ENCODE results near the gene CELA2A. TPM values are rescaled to one million over a fixed set of nuclear protein-coding genes. Genes with fewer than 3 reads are reported as not detected.
A peak's percentile ranks its signal among the peaks of the same experiment; 100 is the strongest.
"Not testable (repeated sequence)": the region's sequence is repeated elsewhere in the genome, so short reads cannot be mapped to it uniquely, and the experiment has no call there.

The CELA2A gene
- total RNA-seq, 2 donors from 2014 or later: not detected

DNA sequence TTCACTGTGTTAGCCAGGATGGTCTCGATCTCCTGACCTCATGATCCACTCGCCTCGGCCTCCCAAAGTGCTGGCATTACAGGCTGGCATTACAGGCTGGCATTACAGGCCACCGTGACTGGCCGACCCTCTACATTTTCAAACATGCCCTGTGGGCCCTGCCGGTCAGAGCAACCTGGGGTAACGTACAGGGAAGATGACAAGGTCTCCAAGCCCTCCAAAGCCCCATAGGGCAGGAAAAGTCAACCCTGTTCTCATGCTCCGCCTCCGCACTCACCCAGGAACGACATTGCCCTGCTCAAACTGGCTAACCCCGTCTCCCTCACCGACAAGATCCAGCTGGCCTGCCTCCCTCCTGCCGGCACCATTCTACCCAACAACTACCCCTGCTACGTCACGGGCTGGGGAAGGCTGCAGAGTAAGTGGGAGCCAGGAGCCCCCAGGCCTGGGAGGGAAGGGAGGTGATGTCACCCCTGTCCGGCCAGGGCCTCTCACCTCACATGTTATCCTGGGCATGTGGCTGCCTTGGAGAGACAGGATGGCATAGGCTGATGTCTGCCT, 26.5 kb downstream of the CELA2A start:
- ATAC-seq; intact Hi-C loops (cut with DNase I, micrococcal nuclease); DNase-seq: not testable (repeated sequence)

DNA sequence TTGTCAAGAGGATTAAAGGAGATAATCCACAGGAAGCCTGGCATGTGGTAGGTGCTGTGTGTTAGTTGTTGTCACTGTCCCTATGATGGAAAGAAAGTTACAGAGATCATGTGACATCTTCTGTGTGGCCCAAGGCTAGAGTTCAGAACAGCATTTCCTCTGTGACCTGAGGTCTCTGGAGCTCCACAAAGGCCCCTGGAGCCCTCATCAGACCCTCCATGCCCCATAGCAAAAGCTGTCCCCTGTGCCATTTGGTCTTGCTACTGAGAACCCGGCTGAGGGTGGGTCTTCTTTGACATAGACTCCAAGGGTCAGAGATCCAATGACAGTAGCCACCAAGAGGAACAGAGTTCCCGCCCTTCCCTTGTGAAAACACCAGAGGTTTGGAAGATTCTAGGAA, 27.4 kb downstream of the CELA2A start:
- ATAC-seq (no peak), DNase-seq (no peak)
- intact Hi-C loops (cut with DNase I, micrococcal nuclease): no loop called here

DNA sequence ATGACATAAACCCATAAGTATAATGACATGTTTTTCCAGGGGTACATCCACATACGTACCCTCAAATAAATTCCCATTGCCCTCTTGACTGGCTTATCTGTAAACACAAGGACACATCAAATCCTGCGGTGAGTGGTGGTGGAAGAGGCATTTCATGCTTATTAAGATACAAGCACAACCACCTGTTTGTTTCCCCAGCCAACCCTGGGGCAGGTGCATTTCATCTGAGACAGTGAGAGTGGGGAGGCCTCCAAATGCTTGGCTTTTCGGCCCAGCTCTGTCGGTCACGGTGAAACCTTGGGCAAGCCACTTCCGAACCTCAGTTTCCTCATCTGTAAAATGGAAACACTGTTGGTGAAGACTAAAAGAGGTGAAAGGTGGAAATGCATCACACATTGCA, 27.9 kb downstream of the CELA2A start:
- intact Hi-C loops (cut with DNase I, micrococcal nuclease); DNase-seq; ATAC-seq: not testable (repeated sequence)

DNA sequence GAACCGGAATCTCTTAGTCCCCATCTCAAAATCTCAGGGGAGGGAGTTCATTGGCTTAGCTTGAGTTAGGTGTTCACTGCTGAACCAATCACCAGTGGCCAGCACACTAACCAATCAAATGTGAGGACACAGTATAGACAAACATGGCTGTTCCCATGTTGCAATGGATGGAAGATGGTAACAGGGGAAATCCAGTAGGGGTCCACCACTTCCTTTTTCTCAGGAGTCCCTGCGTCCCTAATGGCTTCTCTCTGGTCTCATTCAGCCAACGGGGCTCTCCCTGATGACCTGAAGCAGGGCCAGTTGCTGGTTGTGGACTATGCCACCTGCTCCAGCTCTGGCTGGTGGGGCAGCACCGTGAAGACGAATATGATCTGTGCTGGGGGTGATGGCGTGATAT, 29.1 kb downstream of the CELA2A start:
- no peak for DNase-seq
- no peak for ATAC-seq
- intact Hi-C loops (cut with DNase I, micrococcal nuclease): no loop called here

DNA sequence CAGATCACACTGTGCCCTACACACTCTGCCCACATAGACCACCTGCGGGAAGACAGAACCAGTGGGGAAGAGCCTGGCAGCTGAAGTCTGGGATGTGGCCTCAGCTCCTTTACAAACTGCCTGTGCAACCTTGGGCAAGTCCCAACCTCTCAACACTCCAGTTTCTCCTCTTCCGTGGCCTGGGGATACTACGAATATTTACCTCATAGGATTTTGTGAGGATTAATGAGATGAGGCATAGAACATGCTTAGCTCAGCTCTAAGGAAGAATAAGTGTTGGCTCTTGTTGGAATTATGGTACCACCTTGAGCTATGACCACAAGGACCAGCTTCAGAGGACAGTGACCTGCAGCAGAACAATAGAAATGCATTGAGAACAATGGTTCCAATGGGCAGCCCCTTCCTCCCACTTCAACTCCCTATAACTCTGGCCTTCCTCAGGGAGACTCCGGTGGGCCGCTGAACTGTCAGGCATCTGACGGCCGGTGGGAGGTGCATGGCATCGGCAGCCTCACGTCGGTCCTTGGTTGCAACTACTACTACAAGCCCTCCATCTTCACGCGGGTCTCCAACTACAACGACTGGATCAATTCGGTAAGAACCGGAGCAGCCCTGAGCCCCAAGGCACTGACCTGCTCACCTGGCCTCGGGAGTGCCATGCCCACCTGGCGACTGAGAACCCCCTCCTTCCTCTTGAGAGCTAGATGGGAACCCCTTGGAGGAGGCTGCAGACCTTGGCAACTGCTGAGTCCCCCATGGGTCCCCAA, 30.5 kb downstream of the CELA2A start:
- DNase-seq; intact Hi-C loops (cut with DNase I, micrococcal nuclease); ATAC-seq: not testable (repeated sequence)

DNA sequence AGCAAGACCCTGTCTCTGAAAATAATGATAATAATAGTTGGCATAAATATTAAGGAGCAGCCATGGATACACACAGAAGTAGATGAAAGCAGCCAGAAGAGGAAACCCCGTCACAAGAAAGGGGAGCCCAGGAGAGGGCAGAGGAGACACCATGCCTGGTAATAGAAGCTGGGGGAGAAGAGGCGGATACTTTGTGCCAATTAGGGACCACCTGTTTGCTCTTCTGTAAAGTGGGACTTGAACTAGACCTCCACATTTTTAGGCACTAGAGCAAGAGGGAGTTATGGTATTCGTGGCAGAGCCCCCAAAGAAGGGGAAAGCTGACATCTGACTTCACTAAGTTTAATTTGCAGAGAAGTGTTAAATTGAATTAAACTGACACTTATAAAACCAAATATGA, 31.8 kb downstream of the CELA2A start:
- intact Hi-C loops (cut with DNase I, micrococcal nuclease): no loop called here
- ATAC-seq: no peak
- no peak for DNase-seq

DNA sequence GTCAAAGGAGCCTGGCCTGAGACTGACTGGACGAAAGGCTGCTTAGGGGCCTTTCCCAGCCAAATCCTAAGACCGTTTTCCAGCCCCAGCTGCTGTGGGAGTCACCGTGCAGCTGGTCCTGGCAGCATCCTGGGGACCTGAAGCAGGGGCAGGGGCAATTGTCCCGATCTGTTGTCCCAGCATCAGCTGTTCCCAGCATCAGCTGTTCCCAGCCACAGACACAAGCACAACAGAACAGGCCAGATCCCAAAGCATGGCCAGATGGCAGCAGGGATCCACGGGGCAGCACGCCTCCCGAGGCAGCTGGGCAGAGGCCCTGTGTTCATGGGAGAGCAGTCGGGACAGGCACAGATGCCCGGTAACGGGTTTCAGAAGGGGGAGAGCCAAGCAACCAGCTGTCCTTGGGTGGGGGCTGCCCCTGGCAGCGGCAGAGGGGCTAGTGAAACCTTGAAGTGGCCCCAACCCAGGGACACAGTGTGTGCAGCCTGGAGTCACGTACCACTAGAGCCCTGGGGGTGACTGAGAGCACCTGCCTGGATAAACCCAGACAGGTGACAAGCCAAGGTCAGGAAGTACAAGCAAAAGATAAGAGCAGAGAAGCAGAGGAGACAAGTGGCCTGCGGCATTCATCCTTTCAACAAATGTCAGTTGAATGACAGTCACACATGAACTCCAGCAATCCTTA, 32.7 kb downstream of the CELA2A start:
- DNase-seq (no peak), ATAC-seq (no peak)
- intact Hi-C loops (cut with DNase I, micrococcal nuclease): no loop called here

DNA sequence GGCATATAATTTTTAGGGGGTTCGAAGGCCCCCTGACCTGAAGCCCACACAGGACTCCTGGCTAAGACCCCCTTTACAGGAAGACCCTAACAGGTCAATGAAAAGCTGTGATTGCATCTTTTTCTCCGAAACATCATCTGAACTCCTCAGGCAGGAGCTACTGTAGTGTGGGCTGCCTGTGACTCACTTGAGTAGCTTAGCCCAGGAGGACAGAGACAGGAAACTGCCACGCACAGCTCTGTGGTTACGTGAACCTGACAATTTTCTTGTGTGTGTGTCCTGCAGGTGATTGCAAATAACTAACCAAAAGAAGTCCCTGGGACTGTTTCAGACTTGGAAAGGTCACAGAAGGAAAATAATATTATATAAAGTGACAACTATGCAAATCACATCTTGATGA, 34.5 kb downstream of the CELA2A start:
- ATAC-seq; DNase-seq; intact Hi-C loops (cut with DNase I, micrococcal nuclease): not testable (repeated sequence)

DNA sequence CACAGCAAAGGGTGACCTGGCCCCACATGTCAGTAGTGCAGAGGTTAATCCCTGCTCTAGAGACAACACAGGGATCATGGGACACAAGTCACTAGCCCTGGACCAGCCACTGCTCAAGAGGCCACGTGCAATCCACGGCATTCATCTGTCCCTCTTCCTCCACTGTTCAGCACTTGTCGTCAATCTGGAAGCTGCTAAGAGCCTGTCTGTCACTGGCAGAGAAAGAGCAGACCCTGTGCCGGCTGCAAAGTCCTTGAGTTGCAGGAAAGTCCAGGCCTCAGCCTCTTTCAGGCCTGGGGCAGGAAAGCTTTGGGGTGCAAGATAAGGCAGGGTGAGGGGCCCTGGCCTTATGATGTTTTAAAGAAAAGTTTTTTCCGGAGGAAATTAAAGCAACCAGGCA, 36.1 kb downstream of the CELA2A start:
- intact Hi-C loops (cut with DNase I, micrococcal nuclease): no loop called here
- DNase-seq: no peak
- ATAC-seq: no peak

DNA sequence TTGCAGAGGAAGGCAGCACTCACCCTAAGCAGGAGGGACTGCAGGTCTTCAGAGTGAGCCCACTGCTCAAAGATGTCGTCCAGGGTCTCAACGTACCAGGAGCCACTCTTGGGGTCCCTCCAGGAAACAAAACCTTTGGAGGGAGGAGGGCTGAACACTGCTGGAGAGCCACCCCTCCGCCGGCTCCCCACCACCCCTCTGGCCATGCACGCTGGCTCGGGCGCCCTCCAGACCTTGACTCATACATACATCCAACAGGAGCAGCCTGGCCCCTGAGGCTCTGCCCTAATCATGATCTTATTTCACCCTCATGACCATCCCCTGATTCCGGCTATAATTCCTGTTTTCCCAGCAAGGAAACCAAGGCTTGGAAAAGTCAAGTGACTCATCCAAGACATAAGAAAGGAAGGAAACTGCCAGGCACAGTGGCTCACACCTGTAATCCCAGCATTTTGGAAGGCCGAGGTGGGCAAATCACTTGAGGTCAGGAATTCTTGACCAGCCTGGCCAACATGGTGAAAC, 37.4 kb downstream of the CELA2A start:
- intact Hi-C loops (cut with DNase I, micrococcal nuclease): no loop called here
- DNase-seq (no peak), ATAC-seq (no peak)

DNA sequence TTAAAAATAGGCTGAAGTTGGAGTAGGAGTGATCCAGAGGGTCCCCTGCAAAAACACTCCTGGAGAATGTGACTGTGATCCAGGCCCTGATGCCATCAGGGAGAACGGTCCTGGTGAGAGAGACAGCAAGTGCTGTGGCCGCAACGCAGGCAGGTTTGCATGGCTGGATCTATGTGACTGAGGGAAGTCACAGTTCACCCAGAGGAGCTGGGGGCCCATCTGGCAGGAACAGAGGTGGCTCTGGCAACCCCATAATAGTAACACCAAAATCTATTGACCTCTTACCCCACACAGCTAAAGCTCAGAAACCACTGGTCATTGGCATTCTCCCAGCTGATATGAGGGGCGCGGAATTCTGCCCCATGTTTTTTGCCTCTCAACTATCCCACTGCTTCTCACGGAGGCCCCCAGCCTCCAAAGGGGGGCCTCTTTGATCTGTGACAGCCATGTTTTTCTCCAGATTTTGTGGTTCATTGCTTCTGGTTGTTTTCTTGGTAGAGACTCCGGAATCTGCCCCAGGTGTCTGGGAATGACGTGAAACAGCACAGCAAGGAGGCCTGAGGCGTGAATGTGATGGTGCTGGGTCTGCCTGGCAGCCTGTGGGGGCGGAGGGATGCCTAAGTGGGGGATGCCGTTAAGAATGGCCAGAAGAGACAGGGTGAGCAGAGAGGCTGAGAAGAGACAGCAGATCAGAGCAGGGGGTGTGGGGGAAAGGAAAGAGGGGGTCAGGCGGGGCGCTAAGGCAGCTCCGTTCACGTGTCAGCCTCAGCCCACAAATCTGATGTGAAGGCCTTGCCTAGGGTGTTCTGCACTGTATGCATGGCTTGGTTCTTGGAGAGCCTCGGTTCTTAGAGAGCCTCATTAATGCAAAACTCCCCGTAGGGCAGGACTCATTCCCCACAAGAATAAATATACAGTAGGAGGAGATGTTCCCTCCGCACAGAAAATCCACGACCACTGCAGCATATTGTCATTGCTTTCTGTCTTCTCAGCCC, 43.9 kb downstream of the CELA2A start:
- intact Hi-C loops (cut with DNase I, micrococcal nuclease): no loop called here
- no peak for ATAC-seq
- no peak for DNase-seq

DNA sequence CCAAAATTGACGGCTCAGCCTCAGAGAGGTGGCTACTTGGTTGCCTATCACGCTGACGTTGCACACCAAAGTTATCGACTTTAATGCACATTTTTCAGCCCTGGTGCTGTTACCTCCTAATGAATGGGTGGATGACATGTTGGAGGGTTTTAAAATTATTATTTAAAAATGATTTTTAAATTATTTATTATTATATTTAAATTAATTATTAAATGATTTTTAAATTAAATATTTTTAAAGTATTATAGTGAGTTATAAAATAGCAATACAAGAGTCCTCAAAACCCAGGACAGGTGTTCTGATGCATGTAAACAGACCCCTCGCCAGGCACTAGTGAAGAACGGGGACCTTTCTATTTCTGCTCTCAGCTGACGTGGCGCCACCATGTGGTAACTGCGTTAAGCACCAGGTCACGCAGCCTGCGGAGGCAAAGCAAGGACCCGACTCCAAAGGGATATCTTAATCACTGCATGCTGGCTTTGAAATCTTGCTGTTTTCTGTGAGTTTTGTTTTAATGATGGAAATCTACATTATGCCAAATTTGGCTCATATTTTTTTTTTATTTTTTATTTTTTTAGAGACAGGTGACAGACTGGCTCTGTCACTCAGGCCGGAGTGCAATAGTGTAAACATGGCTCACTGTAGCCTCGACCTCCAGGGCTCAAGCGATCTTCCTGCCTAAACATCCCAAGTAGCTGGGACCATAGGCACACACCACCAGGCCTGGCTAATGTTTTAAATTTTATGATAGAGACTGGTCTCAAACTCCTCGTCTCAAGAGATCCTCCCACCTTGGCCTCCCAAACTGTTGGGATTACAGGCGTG, 44.9 kb downstream of the CELA2A start:
- ATAC-seq (peak; percentile 73), DNase-seq (peak in 1 of 2 donors; percentile 75)
- intact Hi-C loops (cut with DNase I, micrococcal nuclease): no loop called here

DNA sequence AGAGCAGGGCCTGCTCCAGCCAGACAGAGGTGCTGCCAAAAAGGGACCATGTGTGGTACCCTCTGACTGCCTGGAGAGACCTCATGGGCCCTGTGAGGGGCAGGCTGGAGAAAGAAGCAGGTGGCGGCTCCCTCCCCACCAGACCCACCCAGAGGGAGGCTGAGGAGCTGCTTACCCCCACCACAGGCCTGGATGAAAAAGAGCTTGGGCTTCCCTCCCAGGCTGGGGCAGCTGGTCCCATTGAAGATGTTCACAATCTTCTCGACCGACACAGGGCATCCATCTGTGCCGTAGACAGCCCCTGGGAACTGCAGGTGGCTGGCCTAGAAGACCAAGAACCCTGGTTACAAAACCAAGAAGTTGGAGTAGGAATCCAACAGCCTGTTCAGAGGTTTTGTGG, 47.9 kb downstream of the CELA2A start:
- intact Hi-C loops (cut with DNase I, micrococcal nuclease): no loop called here
- DNase-seq: no peak
- ATAC-seq: no peak

DNA sequence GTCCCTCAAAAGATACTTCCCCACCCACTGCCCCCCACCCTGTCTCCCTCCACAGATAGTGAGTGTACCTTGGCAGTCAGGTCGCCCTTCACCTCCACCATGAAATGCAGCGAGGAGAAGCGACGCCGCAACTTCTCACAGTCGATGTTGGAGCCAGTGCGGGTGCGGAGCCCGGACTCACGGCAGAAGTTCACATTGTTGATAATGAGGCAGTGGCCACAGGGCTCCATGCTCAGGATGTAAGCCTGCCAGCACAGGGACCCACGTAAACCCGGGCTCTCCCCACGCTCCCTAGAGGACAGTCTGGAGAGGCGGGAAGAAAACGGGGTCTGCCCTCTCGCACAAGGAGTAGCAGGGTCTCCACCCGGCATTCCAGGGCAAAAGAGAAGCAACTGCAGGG, 50.3 kb downstream of the CELA2A start:
- ATAC-seq (no peak), DNase-seq (no peak)
- intact Hi-C loops (cut with DNase I, micrococcal nuclease): no loop called here

DNA sequence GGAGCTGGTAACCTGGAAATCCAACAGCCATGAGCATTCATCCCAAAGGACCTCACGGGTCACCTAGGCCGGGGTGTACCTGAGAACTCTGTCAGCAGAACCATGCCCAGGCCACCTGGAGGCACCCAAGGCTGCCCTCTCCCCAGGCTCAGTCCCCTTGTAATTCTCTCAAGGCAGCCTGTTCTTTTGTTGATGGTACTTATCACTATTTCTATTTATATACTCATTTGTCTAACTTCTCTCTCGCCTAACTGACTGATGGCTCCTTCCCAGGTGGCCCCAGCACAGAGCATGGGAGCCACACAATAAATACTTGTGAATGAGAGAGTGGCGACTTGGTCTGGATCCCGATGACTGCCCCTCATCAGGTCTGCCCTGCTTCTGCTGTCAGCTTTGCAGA, 50.7 kb downstream of the CELA2A start:
- intact Hi-C loops (cut with DNase I, micrococcal nuclease): no loop called here
- DNase-seq: no peak
- ATAC-seq: no peak

DNA sequence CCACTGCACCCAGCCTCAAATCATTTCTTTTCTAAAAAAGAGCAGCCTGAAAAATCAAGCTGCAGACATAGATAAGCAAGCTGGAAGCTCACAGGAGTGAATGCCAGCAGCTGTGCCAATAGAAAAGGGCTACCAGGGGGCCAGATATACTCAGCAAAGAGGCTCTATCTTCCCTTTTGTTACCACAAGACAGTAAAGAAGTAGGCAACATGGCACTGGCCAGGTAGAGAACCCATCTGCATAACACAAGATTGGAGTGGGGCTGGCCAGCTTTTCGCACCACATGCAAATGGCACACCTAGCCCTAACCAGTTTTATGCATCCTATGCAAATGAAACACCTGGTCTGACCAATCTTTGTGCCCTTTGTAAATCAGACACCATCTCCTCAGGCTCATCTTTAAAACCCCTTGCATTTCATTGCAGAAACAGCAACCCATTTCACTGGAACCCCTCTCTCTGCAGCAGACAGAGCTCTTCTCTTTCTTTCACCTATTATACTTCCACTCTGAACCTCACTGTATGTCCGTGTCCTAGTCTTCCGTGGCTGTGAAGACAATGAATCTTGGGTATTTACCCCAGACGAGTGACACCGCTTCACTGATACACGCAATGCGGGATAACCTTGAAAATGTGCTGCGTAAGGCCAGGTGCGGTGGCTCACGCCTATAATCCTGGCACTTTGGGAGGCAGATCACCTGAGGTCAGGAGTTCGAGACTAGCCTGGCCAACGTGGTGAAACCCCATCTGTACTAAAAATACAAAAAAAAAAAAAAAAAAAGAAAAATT, 52.4 kb downstream of the CELA2A start:
- intact Hi-C loops (cut with DNase I, micrococcal nuclease): no loop called here
- no peak for DNase-seq
- ATAC-seq: no peak

DNA sequence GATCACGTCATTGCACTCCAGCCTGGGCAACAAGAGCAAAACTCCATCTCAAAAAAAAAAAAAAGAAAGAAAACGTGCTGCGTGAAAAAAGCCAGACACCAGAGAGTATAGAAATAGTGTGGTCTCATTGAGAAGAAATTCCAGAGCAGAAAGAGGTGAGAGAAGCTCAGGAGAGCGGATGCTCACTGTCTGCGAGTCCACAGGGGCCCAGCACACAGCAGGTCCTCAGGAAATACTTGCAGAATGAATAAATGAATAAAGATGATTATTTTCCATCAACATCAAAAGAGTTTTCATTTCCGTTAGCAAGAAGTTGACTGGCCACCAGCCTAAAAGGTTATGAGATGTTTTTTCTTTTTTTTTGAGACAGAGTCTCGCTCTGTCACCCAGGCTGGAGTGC, 53.1 kb downstream of the CELA2A start:
- DNase-seq (no peak), ATAC-seq (no peak)
- intact Hi-C loops (cut with DNase I, micrococcal nuclease): no loop called here
